ENCODE measurements around the gene ST6GAL2.

ST6GAL2 gene

GRCh38 chr2:106885971-106886915 is at the start of gene ST6GAL2:
Gene ST6GAL2 (minus strand): TSS chr2:106886167. CDS start chr2:106843977, 42,190 bp downstream.
- DNase-seq (ENCODE audit: low read depth), result no peak

GRCh38 chr2:106932644-106933043 is 46.7 kb upstream of the ST6GAL2 start:
- DNase-seq (ENCODE audit: low read depth), result no peak

- no peak for DNase-seq (ENCODE audit: low read depth)
Measured at GRCh38 chr2:106931717-106932335, 45.9 kb upstream of the ST6GAL2 start.

- DNase-seq (ENCODE audit: low read depth), result no peak
Measured at GRCh38 chr2:106921451-106921850, 35.5 kb upstream of the ST6GAL2 start.

- DNase-seq (ENCODE audit: low read depth), result no peak
Measured at GRCh38 chr2:106919012-106919411, 33.0 kb upstream of the ST6GAL2 start.

- no peak for DNase-seq (ENCODE audit: low read depth)
Measured at GRCh38 chr2:106904242-106904641, 18.3 kb upstream of the ST6GAL2 start.

- no peak for DNase-seq (ENCODE audit: low read depth)
Measured at GRCh38 chr2:106899786-106900530, 14.0 kb upstream of the ST6GAL2 start.

- DNase-seq (ENCODE audit: low read depth), result no peak
Measured at GRCh38 chr2:106894545-106894944, 8.6 kb upstream of the ST6GAL2 start.

GRCh38 chr2:106892048-106892447 is 6.1 kb upstream of the ST6GAL2 start:
- no peak for DNase-seq (ENCODE audit: low read depth)

GRCh38 chr2:106890606-106891005 is 4.6 kb upstream of the ST6GAL2 start:
- DNase-seq (ENCODE audit: low read depth), result no peak

GRCh38 chr2:106886916-106887758 is 1.2 kb upstream of the ST6GAL2 start:
- DNase-seq (ENCODE audit: low read depth), result no peak

- DNase-seq (ENCODE audit: low read depth), result no peak
Measured at GRCh38 chr2:106885329-106885728, 638 bp downstream of the ST6GAL2 start.

GRCh38 chr2:106882673-106883072 is 3.3 kb downstream of the ST6GAL2 start:
- DNase-seq (ENCODE audit: low read depth), result no peak

GRCh38 chr2:106878206-106878605 is 7.8 kb downstream of the ST6GAL2 start:
- DNase-seq (ENCODE audit: low read depth), result no peak

GRCh38 chr2:106876699-106877098 is 9.3 kb downstream of the ST6GAL2 start:
- DNase-seq (ENCODE audit: low read depth), result no peak

- DNase-seq (ENCODE audit: low read depth), result no peak
Measured at GRCh38 chr2:106869512-106870275, 16.3 kb downstream of the ST6GAL2 start.

GRCh38 chr2:106868275-106868674 is 17.7 kb downstream of the ST6GAL2 start:
- no peak for DNase-seq (ENCODE audit: low read depth)

GRCh38 chr2:106867196-106867953 is 18.6 kb downstream of the ST6GAL2 start:
- DNase-seq (ENCODE audit: low read depth), result no peak

GRCh38 chr2:106866641-106867040 is 19.3 kb downstream of the ST6GAL2 start:
- DNase-seq (ENCODE audit: low read depth), result no peak

- no peak for DNase-seq (ENCODE audit: low read depth)
Measured at GRCh38 chr2:106864051-106864450, 21.9 kb downstream of the ST6GAL2 start.
